ENCODE measurements around the gene DENND1B.

GRCh38 chr1:197481101-197481500 is 294.2 kb downstream of the DENND1B start:
- TF ChIP-seq CTCF (IDR thresholded peaks at IDR 0.05; ENCODE audit: low read length) (no peak), EZH2 (optimal IDR thresholded peaks at IDR 0.05; ENCODE audit: low read depth, low read length) (no peak), EZH2phosphoT487 (IDR thresholded peaks at IDR 0.05; ENCODE audit: low read length) (no peak)

Measured in MM.1S (cell line).